Upper lobe of right lung (tissue), 1 donor: ENCODE data around the gene TMEM266. TPM values are rescaled to one million over a fixed set of nuclear protein-coding genes. Genes with fewer than 3 reads are reported as not detected.

Experiments used
- ATAC-seq: fragments of 200-7000 bp; cut with Tn5 transposase; one replicate; pipeline ENCODE4 v1.9.1; 2020; ENCODE audit warnings: mild to moderate bottlenecking, moderate library complexity
- DNase-seq: peaks from one replicate; pipeline ENCODE4 v3.0.0-alpha.2; 2020
- H3K27ac ChIP-seq: fragments of 200-600 bp; one replicate; pipeline ENCODE4 v1.8.0; 2022
- H3K27me3 ChIP-seq: fragments of 200-600 bp; one replicate; pipeline ENCODE4 v1.8.0; 2022; ENCODE audit warnings: mild to moderate bottlenecking
- H3K36me3 ChIP-seq: fragments of 200-600 bp; one replicate; pipeline ENCODE4 v1.8.0; 2022
- H3K4me1 ChIP-seq: fragments of 200-600 bp; one replicate; pipeline ENCODE4 v1.8.0; 2022
- H3K4me3 ChIP-seq: fragments of 200-600 bp; one replicate; pipeline ENCODE4 v1.8.0; 2022; ENCODE audit warnings: mild to moderate bottlenecking
- H3K9me3 ChIP-seq: fragments of 200-600 bp; one replicate; pipeline ENCODE4 v1.8.0; 2022
- CTCF ChIP-seq: fragments of 200-600 bp; IDR thresholded peaks from one replicate; pipeline ENCODE4 v1.8.0; 2022; ENCODE audit warnings: antibody characterized with exemption
- intact Hi-C: fragments of 100-400 bp; cut with DNase I; formaldehyde crosslinking; loops from one replicate; pipeline ENCODE4 v1.11.0; 2022
- total RNA-seq: library from RNA; stranded (reverse); fragmentation: NEBNext Ultra II Directional; extraction: Animal tissue kit (Norgen Biotek cat#: 25700); gene quantifications from one replicate; pipeline ENCODE4 v1.2.1, GENCODE V29; 2021
- donor health status: DM: no; HTN: yes; CAD: no; lungs with severe emphysema.

TMEM266 gene
- total RNA-seq, 1 donor from 2014 or later = 2.5 TPM

GRCh38 chr15:76056931-76057330 lies 2.9 kb upstream of the TMEM266 start:
- DNase-seq = no peak

GRCh38 chr15:76057332-76058000 lies 2.3 kb upstream of the TMEM266 start:
- Histone ChIP-seq H3K9me3 (no peaks in the 10 kb centered on the region), H3K4me1 (peaks cover 15% of the 10 kb centered on the region), H3K27me3 (peaks cover 14% of the 10 kb centered on the region), H3K36me3 (no peaks in the 10 kb centered on the region), H3K4me3 (peak overlapping the region; percentile 27), H3K27ac (no peak overlapping the region)
- intact Hi-C loops = loop anchor here (10.0 kb wide), 1 partner anchor 77 kb away; no protein-coding TSS in a partner anchor
- DNase-seq = no peak
- ATAC-seq = peak; percentile 50
- peak; percentile 78 for TF ChIP-seq CTCF

More at GRCh38 chr15:76056931-76057330, 2.9 kb upstream of the TMEM266 start:
- Histone ChIP-seq H3K4me1 (peaks cover 15% of the 10 kb centered on the region), H3K27me3 (peaks cover 14% of the 10 kb centered on the region), H3K9me3 (no peaks in the 10 kb centered on the region), H3K27ac (no peak overlapping the region), H3K4me3 (peak overlapping the region; percentile 27), H3K36me3 (no peaks in the 10 kb centered on the region)
- intact Hi-C loops = loop anchor here (10.0 kb wide), 1 partner anchor 78 kb away; no protein-coding TSS in a partner anchor
- peak; percentile 35 for ATAC-seq
- no peak for TF ChIP-seq CTCF

GRCh38 chr15:76058714-76059319 lies 968 bp upstream of the TMEM266 start:
- H3K27me3 ChIP-seq = peaks cover 14% of the 10 kb centered on the region
- ATAC-seq (peak; percentile 43), DNase-seq (no peak)
- H3K4me1 ChIP-seq = peaks cover 15% of the 10 kb centered on the region
- H3K27ac ChIP-seq = no peak overlapping the region
- intact Hi-C loops = loop anchor here (10.0 kb wide), 1 partner anchor 76 kb away; no protein-coding TSS in a partner anchor
- H3K4me3 ChIP-seq = peak overlapping the region; percentile 62
- H3K36me3 ChIP-seq = no peaks in the 10 kb centered on the region
- H3K9me3 ChIP-seq = no peaks in the 10 kb centered on the region
- TF ChIP-seq CTCF = no peak

GRCh38 chr15:76060118-76060989 lies 569 bp downstream of the TMEM266 start:
- DNase-seq = no peak
- Histone ChIP-seq H3K27ac (no peak overlapping the region), H3K4me3 (peak overlapping the region; percentile 62), H3K9me3 (no peaks in the 10 kb centered on the region), H3K36me3 (no peaks in the 10 kb centered on the region), H3K27me3 (peaks cover 14% of the 10 kb centered on the region), H3K4me1 (peaks cover 15% of the 10 kb centered on the region)
- peak; percentile 5 for ATAC-seq
- no peak for TF ChIP-seq CTCF
- intact Hi-C loops = no loop called here

- H3K4me3 ChIP-seq = no peak overlapping the region
- DNase-seq (no peak), ATAC-seq (no peak)
- H3K36me3 ChIP-seq = no peaks in the 10 kb centered on the region
- H3K27me3 ChIP-seq = peaks cover 14% of the 10 kb centered on the region
- peaks cover 20% of the 10 kb centered on the region for H3K4me1 ChIP-seq
- intact Hi-C loops = no loop called here
- no peak overlapping the region for H3K27ac ChIP-seq
- no peak for TF ChIP-seq CTCF
- H3K9me3 ChIP-seq = no peaks in the 10 kb centered on the region
Measured at GRCh38 chr15:76061700-76062099, 1.9 kb downstream of the TMEM266 start.
